BE2C (cell line): Measurements from ENCODE around the gene NPM1.
A peak's percentile ranks its signal among the peaks of the same experiment; 100 is the strongest.
"Not testable (repeated sequence)": the region's sequence is repeated elsewhere in the genome, so short reads cannot be mapped to it uniquely, and the experiment has no call there.

ENCODE experiments used
- DNase-seq: peaks from one replicate; pipeline ENCODE4 v3.0.0-alpha.2; 2020
- H3K27me3 ChIP-seq: fragments of 250-450 bp; sonication (Bioruptor Pico); 2 replicates; pipeline ENCODE4 v1.5.1; 2020; ENCODE audit warnings: mild to moderate bottlenecking
- H3K36me3 ChIP-seq: fragments of 250-450 bp; sonication (Bioruptor Pico); 2 replicates; pipeline ENCODE4 v1.5.1; 2020; ENCODE audit warnings: mild to moderate bottlenecking
- H3K4me1 ChIP-seq: fragments of 250-450 bp; sonication (Bioruptor Pico); 2 replicates; pipeline ENCODE4 v1.5.1; 2020
- H3K4me3 ChIP-seq: 2 replicates; pipeline ENCODE4 v1.5.1; 2011; ENCODE audit warnings: low read depth, low read length
- H3K9me3 ChIP-seq: fragments of 250-450 bp; sonication (Bioruptor Pico); 2 replicates; pipeline ENCODE4 v1.5.1; 2020
- TF ChIP-seq, protein P1 (sequence below): IDR thresholded peaks from 2 replicates; pipeline ENCODE4 v1.5.1; 2012; ENCODE audit warnings: mild to moderate bottlenecking, low read depth, low read length

Gene NPM1

GRCh38 chr5:171351536-171352073, 36.0 kb upstream of the NPM1 start:
- Histone ChIP-seq H3K9me3 (no peaks in the 10 kb centered on the region), H3K4me3 (no peak overlapping the region), H3K36me3 (no peaks in the 10 kb centered on the region), H3K27me3 (no peaks in the 10 kb centered on the region), H3K4me1 (no peaks in the 10 kb centered on the region)
- TF ChIP-seq, protein P1, sequence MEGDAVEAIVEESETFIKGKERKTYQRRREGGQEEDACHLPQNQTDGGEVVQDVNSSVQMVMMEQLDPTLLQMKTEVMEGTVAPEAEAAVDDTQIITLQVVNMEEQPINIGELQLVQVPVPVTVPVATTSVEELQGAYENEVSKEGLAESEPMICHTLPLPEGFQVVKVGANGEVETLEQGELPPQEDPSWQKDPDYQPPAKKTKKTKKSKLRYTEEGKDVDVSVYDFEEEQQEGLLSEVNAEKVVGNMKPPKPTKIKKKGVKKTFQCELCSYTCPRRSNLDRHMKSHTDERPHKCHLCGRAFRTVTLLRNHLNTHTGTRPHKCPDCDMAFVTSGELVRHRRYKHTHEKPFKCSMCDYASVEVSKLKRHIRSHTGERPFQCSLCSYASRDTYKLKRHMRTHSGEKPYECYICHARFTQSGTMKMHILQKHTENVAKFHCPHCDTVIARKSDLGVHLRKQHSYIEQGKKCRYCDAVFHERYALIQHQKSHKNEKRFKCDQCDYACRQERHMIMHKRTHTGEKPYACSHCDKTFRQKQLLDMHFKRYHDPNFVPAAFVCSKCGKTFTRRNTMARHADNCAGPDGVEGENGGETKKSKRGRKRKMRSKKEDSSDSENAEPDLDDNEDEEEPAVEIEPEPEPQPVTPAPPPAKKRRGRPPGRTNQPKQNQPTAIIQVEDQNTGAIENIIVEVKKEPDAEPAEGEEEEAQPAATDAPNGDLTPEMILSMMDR: no peak
- DNase-seq: no peak

GRCh38 chr5:171355302-171355724, 32.3 kb upstream of the NPM1 start:
- no peaks in the 10 kb centered on the region; the same call in 1 of the 2 replicates for H3K4me1 ChIP-seq
- no peaks in the 10 kb centered on the region for H3K9me3 ChIP-seq
- no peak for DNase-seq
- TF ChIP-seq, protein P1: no peak
- no peaks in the 10 kb centered on the region for H3K27me3 ChIP-seq
- no peaks in the 10 kb centered on the region for H3K36me3 ChIP-seq
- no peak overlapping the region for H3K4me3 ChIP-seq

DNA sequence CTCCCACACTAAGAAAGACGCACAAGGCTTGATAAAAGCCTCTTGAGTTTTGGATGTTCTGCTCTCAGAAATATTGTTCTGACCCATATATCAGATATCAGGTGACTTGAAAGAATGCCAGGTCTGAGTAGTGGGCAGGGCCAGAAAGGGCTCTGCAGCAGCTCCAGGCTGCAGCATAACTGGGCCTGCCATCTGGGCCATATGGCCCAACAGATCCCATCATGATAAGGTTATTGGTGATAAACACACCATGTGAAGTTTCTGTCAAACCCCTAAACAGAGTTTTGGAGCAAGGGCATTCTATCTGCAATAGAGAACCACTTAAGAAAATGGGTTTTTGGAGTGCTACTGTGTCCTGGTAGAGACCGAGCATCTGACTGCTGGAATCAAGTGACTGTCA, 29.8 kb upstream of the NPM1 start:
- no peaks in the 10 kb centered on the region for H3K36me3 ChIP-seq
- H3K27me3 ChIP-seq: no peaks in the 10 kb centered on the region
- H3K9me3 ChIP-seq: no peaks in the 10 kb centered on the region
- no peak for DNase-seq
- TF ChIP-seq, protein P1: no peak
- H3K4me3 ChIP-seq: no peak overlapping the region
- no peaks in the 10 kb centered on the region; the same call in 1 of the 2 replicates for H3K4me1 ChIP-seq

DNA sequence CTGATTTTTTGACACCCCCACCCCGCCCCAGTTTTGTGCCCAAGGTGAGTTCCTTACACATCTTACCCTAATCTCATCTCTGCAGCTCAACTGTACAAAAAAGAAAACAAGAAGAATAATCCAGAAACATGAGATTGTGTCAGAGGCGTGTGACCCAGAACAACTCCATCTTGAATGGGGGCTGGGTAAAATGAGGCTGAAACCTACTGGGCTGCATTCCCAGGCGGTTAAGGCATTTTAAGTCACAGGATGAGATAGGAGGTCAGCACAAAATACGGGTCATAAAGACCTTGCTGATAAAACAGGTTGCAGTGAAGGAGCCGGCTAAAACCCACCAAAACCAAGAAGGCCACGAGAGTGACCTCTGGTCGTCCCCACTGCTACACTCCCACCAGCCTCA, 26.5 kb upstream of the NPM1 start:
- DNase-seq, H3K36me3 ChIP-seq, H3K27me3 ChIP-seq, H3K9me3 ChIP-seq, H3K4me1 ChIP-seq, H3K4me3 ChIP-seq: not testable (repeated sequence)

GRCh38 chr5:171363249-171363648, 24.4 kb upstream of the NPM1 start:
- H3K9me3 ChIP-seq, H3K4me1 ChIP-seq, H3K36me3 ChIP-seq, H3K27me3 ChIP-seq, DNase-seq, H3K4me3 ChIP-seq: not testable (repeated sequence)

DNA sequence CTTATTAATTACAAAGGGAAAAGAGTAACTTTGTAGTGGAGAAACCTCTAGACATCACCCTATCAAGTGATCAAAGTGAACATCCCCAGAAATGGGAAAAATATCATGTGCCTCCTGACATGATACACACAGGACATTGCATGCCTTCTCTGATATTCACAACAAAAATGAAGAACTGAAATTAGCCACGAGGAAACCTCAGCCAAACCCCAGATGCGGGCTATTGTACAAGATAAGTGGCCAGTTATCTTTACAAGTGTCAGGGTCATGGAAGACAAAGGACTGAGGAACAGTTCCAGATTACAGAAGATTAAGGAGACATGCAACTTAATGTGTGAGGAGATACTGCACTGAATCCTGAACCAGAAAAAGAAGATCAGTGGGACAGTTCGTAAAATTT, 23.8 kb upstream of the NPM1 start:
- no peak overlapping the region for H3K4me3 ChIP-seq
- no peaks in the 10 kb centered on the region for H3K4me1 ChIP-seq
- no peak for DNase-seq
- no peaks in the 10 kb centered on the region for H3K27me3 ChIP-seq
- no peaks in the 10 kb centered on the region for H3K36me3 ChIP-seq
- TF ChIP-seq, protein P1: no peak
- no peaks in the 10 kb centered on the region for H3K9me3 ChIP-seq

DNA sequence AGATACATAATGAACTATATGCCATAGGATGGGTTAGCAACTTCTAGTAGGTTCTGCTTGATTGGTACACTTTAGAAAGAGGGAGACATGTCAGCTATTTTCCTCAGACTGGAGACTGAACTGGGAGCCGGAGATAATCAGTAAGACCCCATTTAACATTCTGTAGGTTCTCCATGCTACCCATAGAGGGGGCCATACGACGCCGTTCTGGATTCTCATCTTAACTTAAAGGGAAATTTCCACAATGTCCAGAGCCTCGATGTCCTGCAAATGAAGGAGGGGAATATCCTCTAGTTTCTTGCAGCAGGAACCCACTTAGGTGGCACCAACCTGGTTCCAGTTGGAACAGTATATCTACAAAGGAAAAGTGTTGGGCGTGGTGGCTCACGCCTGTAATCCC, 22.3 kb upstream of the NPM1 start:
- peak; percentile 43 for DNase-seq
- H3K36me3 ChIP-seq: no peaks in the 10 kb centered on the region
- H3K9me3 ChIP-seq: no peaks in the 10 kb centered on the region
- no peaks in the 10 kb centered on the region for H3K27me3 ChIP-seq
- no peaks in the 10 kb centered on the region for H3K4me1 ChIP-seq
- no peak overlapping the region for H3K4me3 ChIP-seq
- TF ChIP-seq, protein P1: peak; percentile 80
